Lung microvascular endothelial cell (primary cell): ENCODE measurements around the gene GPATCH3. TPM values are rescaled to one million over a fixed set of nuclear protein-coding genes. Genes with fewer than 3 reads are reported as not detected.
"Not testable (repeated sequence)": the region's sequence is repeated elsewhere in the genome, so short reads cannot be mapped to it uniquely, and the experiment has no call there.

Experiments used
- DNase-seq, 2 donors: peaks; one replicate each; pipeline versions ENCODE4 v3.0.0 to v3.0.0-alpha.2; 2010; ENCODE audit warnings: low read depth in 2 of 2
- total RNA-seq: library from RNA; depleted of rRNA; stranded (reverse); fragments of >200 nt; gene quantifications from 2 replicates; pipeline ENCODE4 v1.2.1, GENCODE V29; 2014

GPATCH3 gene
- total RNA-seq, 1 donor from 2014 or later = 10.3 TPM

DNA sequence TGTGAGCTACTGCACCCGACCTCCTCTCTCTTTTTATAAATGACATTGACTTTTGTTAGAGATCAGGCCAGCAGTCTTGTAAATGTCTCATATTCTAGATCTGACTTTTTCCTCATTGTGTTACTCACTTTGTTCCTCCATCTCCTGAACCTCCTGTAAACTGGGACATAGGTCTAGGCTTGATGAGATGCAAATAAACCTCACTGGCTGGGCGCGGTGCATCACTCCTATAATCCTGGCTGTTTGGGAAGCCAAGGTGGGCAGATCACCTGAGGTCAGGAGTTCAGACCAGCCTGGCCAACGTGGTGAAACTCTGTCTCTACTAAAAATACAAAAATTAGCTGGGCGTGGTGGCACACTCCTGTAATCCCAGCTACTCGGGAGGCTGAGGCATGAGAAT, 52.4 kb downstream of the GPATCH3 start:
- not testable (repeated sequence) for DNase-seq

DNA sequence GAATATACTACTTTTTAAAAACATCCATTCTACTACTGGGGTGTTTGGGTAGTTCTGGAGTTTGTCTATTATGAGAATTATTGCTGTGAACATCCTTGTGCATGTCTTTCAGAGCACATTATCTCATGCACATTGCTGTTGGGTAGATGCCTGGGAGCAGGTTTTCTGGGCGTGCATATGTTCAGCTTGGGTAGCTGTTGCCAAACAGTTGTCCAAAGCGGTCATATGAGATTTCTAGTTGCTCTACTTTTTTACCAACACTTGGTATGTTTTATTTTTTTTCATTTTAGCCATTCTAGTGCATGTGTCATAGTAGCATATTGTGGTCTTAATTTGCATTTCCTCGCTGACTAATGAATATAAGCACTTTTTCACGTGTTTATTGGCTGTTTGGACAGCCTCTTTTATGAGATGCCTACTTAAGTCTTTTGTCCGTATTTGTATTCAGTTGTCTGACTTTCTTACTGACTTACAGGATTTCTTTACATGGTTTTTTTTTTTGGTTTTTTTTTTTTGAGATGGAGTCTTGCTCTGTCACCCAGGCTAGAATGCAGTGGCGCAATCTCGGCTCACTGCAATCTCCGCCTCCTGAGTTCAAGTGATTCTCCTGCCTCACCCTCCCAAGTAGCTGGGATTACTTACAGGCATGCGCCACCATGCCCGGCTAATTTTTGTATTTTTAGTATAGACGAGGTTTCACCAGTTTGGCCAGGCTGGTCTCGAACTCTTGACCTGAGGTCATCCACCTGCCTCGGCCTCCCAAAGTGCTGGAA, 55.7 kb downstream of the GPATCH3 start:
- no peak for DNase-seq

Other genes starting within 250 kb of the GPATCH3 start
- gene ARID1A, start 204.5 kb downstream of the GPATCH3 start, total RNA-seq = 7.8 and 9.5 TPM in 2 replicates
- gene PIGV, start 112.5 kb downstream of the GPATCH3 start, total RNA-seq = 5.0 and 7.1 TPM in 2 replicates
- gene ZDHHC18, start 73.8 kb downstream of the GPATCH3 start, total RNA-seq = 3.3 and 4.2 TPM in 2 replicates
- 0.22 TPM in 1 of 2 replicates, not detected in the other for gene SFN, start 37.3 kb downstream of the GPATCH3 start, total RNA-seq
- 6.8 and 8.3 TPM in 2 replicates for gene GPN2, start 10.2 kb downstream of the GPATCH3 start, total RNA-seq
- not detected in 2 replicates for gene NR0B2, start 13.5 kb upstream of the GPATCH3 start, total RNA-seq
- gene NUDC, start 21.3 kb upstream of the GPATCH3 start, total RNA-seq = 17.4 and 18.5 TPM in 2 replicates
- gene KDF1, start 60.0 kb upstream of the GPATCH3 start, total RNA-seq = not detected in 2 replicates
- 0.60 and 3.1 TPM in 2 replicates for gene TRNP1, start 93.2 kb upstream of the GPATCH3 start, total RNA-seq
- 0.20 and 0.22 TPM in 2 replicates for gene TENT5B, start 112.4 kb upstream of the GPATCH3 start, total RNA-seq